ENCODE measurements around the gene CCDC102A.

Gene CCDC102A

DNA sequence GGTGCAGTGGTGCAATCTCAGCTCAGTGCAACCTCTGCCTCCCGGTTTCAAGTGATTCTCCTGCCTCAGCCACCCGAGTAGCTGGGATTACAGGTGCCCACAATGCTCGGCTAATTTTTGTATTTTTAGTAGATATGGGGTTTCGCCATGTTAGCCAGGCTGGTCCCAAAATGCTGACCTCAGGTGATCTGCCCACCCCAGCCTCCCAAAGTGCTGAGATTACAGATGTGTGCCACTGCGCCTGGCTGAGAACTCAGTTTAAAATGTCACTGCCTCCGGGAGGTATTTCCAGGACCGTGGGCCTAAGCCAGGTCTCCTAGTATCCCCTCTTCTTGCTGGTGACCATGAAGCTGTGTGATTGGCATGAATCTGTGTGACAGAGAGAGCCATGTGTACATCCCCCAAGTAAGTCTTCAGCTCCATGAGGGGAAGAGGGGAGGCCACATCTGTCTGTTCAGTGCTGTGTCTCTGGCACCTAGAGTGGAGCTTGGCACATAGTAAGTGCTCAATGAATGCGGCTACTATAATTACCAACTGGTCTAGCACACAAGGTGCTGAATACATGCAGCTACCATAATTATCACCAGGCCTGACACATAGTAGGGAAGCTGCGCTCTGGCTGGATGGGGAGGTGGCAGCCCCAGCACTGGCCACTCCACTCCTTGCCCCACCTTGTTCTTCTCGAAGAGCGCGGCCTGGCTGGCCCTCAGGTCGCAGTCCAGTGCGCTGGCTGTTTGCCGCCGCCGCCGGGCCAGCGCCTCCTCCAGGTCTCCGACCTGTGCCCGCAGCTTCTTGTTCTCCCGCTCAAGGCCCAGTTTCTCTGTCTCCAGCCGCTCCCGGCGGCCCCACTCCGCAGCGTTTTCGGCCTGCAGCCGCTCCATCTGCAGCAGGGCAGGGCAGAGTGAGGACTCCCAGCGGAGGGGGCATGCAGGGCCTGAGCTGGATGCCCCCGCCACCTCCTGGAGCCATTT is 18.7 kb downstream of the CCDC102A start:
- DNase-seq, result no peak

- DNase-seq, result no peak
These were observed 19.6 kb downstream of the CCDC102A start for GRCh38 chr16:57516773-57517172.

GRCh38 chr16:57516176-57516725 is 20.1 kb downstream of the CCDC102A start:
- no peak for DNase-seq

- no peak for DNase-seq
These were observed 21.4 kb downstream of the CCDC102A start for GRCh38 chr16:57514791-57515600.

GRCh38 chr16:57514371-57514770 is 22.0 kb downstream of the CCDC102A start:
- DNase-seq, result no peak

GRCh38 chr16:57513371-57514102 is 22.8 kb downstream of the CCDC102A start:
- DNase-seq, result no peak

DNA sequence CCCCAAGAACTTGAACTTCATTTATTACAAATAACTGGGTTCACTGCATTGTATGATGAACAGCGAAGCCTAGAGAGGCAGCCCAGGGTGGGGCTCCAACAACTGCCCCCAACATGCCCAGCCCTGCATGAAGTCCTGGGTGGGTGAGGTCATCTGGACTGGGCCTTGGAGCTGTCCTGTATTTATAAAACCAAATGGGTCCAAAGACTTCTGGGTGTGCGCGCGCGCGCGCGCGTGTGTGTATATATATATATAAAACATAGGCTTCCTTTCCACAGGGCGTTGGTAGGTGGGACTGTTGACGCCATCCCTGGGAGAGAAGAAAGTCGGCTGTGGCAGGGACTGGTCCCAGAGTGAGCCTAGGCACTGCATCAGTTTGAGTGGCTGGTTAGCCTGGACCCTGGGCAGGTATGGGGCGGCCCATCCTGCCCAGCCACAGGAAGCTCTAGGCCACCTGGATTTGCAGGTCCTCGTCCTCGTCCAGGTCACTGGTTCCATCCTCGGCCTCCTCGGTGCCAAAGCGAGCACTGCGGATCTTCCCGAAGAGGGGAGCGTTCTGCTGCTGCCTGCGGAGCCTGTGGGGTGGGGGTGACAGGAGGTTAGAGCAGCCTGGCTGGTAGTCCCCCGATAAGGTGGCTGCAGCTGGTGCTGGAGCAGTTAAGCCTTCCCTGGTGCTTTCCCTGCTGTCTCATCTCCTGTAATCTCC is 23.9 kb downstream of the CCDC102A start:
- no peak for DNase-seq

DNA sequence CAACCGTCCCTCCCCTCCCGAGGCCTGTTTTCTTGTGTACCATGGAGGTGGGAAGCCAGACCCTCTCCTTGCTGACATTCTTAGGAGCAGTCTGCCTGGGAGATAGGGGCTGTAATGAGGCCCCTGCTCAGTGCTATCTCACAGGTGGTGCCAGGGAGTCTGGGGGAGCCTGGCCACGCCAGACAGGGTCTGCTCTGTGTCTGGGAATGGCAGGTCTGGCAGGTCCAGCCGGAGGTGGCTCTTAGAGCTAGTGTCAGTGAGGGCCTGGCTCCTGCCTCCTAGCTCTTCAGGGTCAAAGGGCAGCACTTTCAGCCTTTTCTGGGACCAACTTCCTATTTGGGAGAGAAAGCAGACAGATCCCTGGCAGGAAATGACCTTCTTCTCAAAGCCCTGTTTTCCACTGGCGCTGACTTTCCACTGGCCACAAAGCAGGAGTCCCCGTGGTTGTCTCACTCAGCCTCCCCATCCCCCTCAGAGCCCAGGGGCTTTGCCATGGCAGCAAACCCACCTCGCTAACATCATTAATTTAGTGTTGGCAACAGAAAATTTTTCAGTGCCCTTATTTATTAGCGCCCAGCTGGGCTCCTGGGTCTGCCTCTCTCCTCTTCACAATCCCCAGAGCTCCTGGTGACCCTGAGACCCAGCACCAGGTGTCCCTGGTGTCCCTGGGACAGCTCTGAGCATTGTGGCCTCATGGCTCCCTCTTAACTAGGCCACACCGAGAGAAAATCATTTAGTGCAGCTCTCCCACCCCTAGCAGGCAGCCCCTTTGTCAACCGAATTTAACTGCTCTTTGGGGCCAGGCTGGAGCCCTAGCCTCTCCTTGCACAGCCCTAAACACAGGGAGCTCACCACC is 26.1 kb downstream of the CCDC102A start:
- no peak for DNase-seq

DNA sequence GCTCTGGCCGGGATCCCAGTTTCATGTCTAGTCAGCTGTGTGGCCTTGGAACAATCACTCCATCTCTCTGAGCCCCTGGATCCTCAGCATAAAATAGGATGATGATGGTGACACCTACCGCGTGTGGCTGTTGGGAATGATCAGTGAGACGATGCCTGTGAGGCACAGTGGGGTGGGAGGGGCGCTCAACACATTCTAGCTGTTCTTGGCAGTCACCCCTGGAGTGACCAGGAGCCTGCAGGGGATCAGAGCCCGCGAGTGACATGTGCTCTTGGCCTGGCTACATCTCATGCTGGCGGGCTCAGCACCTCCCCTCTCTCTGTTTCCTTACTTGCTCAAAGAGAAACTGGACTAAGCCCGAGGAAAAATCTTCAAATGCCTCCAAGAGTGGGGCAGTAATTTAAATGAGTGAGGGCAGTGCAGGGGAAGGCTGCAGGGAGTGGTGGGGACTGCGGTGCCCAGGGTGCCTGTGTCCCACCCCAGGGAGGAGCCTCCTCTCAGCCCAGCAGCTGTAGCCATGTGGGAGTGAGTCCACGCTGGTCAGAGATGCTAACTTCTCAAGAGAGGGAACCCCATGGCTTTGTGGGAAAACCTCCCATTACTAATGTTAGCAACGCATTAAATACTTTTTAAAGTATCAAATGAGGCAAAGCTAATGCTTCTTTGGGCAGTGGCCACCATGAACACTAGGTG is 27.0 kb downstream of the CCDC102A start:
- DNase-seq, result no peak

DNA sequence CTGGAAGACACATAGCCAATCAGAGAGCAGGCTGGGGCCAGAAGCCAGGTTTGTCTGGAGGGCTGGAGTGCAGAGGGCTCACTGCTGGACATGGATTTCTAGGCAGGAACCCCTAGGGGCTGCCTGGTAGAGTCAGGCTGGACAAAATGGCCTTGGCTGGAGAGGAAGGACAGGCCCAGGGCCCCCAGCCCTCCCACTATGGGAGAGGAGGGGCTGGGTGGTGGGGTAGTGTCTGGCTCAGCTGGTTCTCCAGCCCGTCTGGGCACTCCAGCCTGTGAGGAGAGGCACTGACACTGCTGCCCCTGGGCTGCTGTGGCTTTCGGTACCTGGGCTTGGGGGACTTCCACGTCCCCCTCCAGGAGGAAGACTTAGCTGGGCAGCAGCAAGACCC is 28.3 kb downstream of the CCDC102A start:
- no peak for DNase-seq

DNA sequence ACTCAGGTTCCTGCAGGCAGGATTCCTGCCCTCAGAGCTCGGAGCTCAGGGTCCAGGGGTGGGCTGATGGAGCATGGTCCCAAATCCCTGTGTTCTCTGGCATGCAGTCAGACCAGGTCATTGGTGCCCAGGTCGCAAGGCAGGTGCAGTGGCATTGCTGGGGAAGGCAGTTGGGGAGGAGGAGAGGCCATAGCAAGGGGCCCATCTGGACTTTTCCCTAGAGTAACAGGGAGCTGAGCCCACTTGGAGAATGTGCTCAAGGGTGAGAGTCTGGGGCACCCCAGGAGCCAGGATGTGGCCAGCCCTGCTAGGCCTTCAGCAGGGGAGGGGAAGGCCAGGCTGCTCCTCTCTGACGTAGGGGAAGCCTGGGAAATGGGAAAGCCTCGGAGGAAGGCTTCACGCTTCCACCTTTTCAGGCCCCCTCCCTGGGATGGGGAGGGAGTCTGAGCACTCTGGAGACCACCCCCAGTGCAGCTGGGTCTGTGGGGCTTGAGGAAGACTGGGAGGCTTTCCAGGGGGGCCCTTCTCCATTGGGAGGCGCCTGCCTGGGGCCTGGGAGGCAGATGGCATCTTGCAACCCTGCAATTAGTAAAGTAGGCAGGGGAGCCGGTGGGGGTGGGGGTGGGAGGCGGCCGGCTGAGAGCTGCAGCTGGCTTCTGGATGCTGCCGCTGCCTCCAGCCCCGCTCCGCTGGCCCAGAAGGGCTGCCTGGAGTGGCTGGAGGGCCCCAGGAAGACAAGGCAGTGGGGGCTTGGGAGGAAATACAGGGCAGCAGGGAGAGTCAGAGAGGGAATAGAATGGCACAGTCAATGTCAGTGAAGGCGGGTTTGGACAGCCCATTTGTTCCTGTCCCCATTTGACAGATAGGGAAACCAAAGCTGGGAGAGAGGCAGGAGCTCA is 29.0 kb downstream of the CCDC102A start:
- peak; percentile 51 for DNase-seq

GRCh38 chr16:57505169-57505568 is 31.2 kb downstream of the CCDC102A start:
- DNase-seq, result no peak

GRCh38 chr16:57504491-57504890 is 31.9 kb downstream of the CCDC102A start:
- DNase-seq, result no peak

DNA sequence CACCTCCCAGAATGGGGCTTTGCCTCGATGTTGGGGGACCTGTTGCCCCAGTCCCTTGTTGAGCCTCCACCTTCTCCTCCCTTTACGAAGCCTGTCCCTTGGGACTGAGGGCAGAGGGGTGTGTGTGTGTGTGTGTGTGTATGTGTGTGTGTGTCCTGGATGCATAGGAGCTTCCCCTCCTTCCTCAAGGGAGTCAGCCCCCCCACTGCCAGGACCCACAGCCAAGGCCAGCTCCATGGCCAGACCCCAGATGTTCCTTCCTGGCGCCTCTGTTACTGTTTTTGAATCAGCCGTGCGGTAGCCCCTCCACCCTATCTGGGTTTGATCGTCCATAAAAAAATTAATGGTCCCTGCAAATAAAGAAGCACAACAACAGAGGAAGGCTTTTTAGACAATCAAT is 32.4 kb downstream of the CCDC102A start:
- DNase-seq, result peak; percentile 20

DNA sequence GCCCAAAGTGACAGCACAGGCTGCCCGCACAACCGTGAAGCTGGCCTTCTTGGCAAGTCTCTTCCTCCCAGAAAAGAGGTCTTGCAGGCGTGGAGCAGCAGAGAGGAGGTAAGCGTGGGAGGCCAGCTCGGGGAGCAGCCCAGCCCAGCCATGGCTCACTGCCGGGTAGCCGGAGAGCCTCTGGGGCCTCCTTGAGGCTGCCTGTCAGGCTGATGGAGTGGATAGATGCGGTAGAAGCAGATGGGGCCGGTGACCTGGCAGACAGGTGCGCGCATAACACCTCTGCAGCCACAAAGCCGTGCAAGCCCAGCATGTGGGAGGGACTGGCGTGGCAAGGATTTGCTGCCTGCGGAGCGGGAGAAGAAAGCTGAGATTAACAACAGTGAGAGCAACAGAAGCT is 33.0 kb downstream of the CCDC102A start:
- DNase-seq, result peak; percentile 74

- DNase-seq, result peak; percentile 27
These were observed 34.2 kb downstream of the CCDC102A start for GRCh38 chr16:57502048-57502775.

DNA sequence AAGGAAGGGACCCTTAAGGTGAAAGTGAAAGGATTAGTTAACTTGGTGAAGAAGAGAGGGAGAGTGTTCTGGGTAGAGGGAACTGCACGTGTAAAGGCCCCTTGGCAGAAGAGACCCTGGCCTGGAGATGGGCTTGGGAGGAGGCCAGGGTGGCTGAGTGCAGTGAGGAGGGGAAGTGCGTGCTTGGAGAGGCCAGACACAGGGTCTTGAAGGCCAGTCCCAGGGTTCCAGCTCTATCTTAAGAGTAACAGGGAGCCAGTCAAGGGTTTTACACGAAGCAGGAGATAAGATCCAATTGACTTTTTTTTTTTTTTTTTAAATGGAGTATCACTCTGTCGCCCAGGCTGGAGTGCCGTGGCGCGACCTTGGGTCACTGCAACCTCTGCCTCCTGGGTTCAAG is 34.9 kb downstream of the CCDC102A start:
- DNase-seq, result no peak

DNA sequence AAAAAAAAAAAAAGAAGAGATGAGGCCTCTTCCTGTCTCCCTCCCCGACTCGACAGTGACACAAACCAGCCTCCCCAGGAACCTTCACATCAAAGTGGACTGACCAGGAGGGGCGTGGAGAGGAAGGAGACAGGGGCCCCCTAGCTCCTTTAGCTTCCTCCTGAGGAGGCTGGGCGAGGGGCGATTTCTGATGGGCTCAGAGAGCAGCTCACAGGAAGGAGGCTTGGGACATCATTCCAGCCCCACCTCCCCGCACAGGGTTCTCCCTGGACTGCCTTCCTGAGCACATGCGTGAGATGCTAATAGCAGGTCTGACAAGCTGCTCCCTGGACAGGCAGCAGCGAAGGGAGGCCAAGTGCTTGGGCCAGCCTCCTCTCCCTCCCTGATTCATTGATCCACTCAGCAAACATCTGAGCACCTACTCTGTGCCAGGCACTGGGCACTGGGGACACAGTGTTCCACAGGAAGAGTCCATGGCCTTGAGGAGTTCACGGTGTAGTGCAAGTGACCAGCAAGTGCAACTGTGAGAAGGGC is 35.7 kb downstream of the CCDC102A start:
- no peak for DNase-seq
